ENCODE measurements around the gene PUSL1. TPM values are rescaled to one million over a fixed set of nuclear protein-coding genes. Genes with fewer than 3 reads are reported as not detected.

PUSL1 gene
- total and polyA plus RNA-seq, 2 of the 4 experiments (the other 2 are of a cell fraction), result 10.9 to 33.0 TPM

GRCh38 chr1:1293263-1294249 lies 14.8 kb upstream of the PUSL1 start:
- Histone ChIP-seq H3K4me1 (ENCODE audit: control insufficient read depth, insufficient read depth, low read length) (no peaks in the 10 kb centered on the region; the same call in 1 of the 2 replicates), H3K14ac (replicated peaks; ENCODE audit: low read depth, low read length) (no peak overlapping the region), H2BK15ac (ENCODE audit: low read depth, low read length) (no peak overlapping the region), H3K9me3 (ENCODE audit: control insufficient read depth, insufficient read depth, low read length) (no peaks in the 10 kb centered on the region), H4K20me1 (ENCODE audit: insufficient read depth, low read length) (peaks cover 13% of the 10 kb centered on the region), H4K8ac (ENCODE audit: low read depth in 2 of 2, low read length in 2 of 2) (no peak overlapping the region), H3K4me3 (ENCODE audit: insufficient read depth, low read depth, low read length) (no peak overlapping the region), H3K18ac (ENCODE audit: low read depth, low read length) (no peak overlapping the region), H2AFZ (replicated peaks; ENCODE audit: low read length, poor library complexity) (no peak overlapping the region), H3K9ac (ENCODE audit: low read depth, low read length) (no peak overlapping the region), H3K4ac (ENCODE audit: low read depth, low read length) (no peak overlapping the region), H2AK9ac (replicated peaks; ENCODE audit: low read depth, low read length, poor library complexity) (no peak overlapping the region), H2AK5ac (ENCODE audit: low read depth, low read length) (no peak overlapping the region), H2BK120ac (ENCODE audit: low read depth, low read length) (no peak overlapping the region), H3K56ac (ENCODE audit: extremely low read depth, insufficient read depth, low read length) (no peak overlapping the region), H3K9me1 (ENCODE audit: insufficient read depth, low read length) (no peaks in the 10 kb centered on the region), H4K5ac (ENCODE audit: low read depth, low read length) (no peak overlapping the region), H3K36me3 (ENCODE audit: control insufficient read depth, insufficient read depth, low read length) (peaks cover 34% of the 10 kb centered on the region), H4K91ac (ENCODE audit: insufficient read depth, low read depth, low read length) (no peak overlapping the region), H3K4me2 (ENCODE audit: low read depth, low read length) (no peak overlapping the region), H3K23ac (ENCODE audit: low read depth, low read length) (no peak overlapping the region), H2BK20ac (ENCODE audit: low read depth, low read length) (no peak overlapping the region), H2BK5ac (ENCODE audit: low read depth, low read length, poor library complexity, severe bottlenecking) (no peak overlapping the region), H3K79me1 (ENCODE audit: low read depth in 1 of 2, low read length in 2 of 2) (no peaks in the 10 kb centered on the region), H3K27me3 (ENCODE audit: control insufficient read depth, insufficient read depth, low read length) (no peaks in the 10 kb centered on the region), H3K27ac (ENCODE audit: insufficient read depth, low read length) (no peak overlapping the region)
- dilution Hi-C loops (cut with HindIII; ENCODE audit: low sequenced_read_pairs, unreplicated experiment) (no loop called here), in situ Hi-C loops (cut with MboI; ENCODE audit: low sequenced_read_pairs) (no loop called here), intact Hi-C loops (cut with micrococcal nuclease) (no loop called here)
- ATAC-seq (ENCODE audit: low read depth) (no peak), DNase-seq (no peak)
- POLR2A ChIA-PET (ENCODE audit: unreplicated experiment), result no interaction called here
- BruUV-seq (replicated peaks), result TSS peak; percentile 87
- CTCF ChIA-PET, result no interaction called here
- WGBS, 2 experiments (ENCODE audit: extremely low coverage in 2 of 2, insufficient read length in 1 of 2), result 75% methylated on average over 35 of the region's 94 CpGs; no CpG with 5 or more reads in 1 of the 2 experiments
- TF ChIP-seq RAD21 (IDR thresholded peaks at IDR 0.05; ENCODE audit: low read length), result no peak
- no peak for TF ChIP-seq USF2 (IDR thresholded peaks at IDR 0.05; ENCODE audit: low read depth, low read length)
- TF ChIP-seq RFX5 (IDR thresholded peaks at IDR 0.05; ENCODE audit: low read depth, low read length), result no peak
- TF ChIP-seq SMC3 (IDR thresholded peaks at IDR 0.05; ENCODE audit: low read depth, low read length), result no peak
- no peak for TF ChIP-seq NFE2L2 (IDR thresholded peaks at IDR 0.05; ENCODE audit: low read depth, low read length)
- TF ChIP-seq FOS (IDR thresholded peaks at IDR 0.05; ENCODE audit: low read depth, low read length), result no peak
- no peak for TF ChIP-seq RCOR1 (IDR thresholded peaks at IDR 0.05; ENCODE audit: insufficient replicate concordance, low read length)
- no peak for TF ChIP-seq POLR2A (IDR thresholded peaks at IDR 0.05; ENCODE audit: low read depth, low read length)
- no peak for TF ChIP-seq CHD1 (IDR thresholded peaks at IDR 0.05; ENCODE audit: low read depth, low read length)
- TF ChIP-seq BHLHE40 (IDR thresholded peaks at IDR 0.05; ENCODE audit: low read depth, low read length), result no peak
- no peak for TF ChIP-seq ELK1 (IDR thresholded peaks at IDR 0.05; ENCODE audit: borderline replicate concordance, low read depth, low read length)
- TF ChIP-seq CEBPB (IDR thresholded peaks at IDR 0.05; ENCODE audit: low read depth, low read length), result no peak
- TF ChIP-seq MAZ (IDR thresholded peaks at IDR 0.05; ENCODE audit: borderline replicate concordance, low read depth, low read length), result no peak
- no peak for TF ChIP-seq MAFK (IDR thresholded peaks at IDR 0.05; ENCODE audit: low read depth, low read length)
- TF ChIP-seq MXI1 (IDR thresholded peaks at IDR 0.05; ENCODE audit: borderline replicate concordance, low read depth, low read length), result no peak
